WTC11 (cell line): Measurements from ENCODE around the gene PSMC6. TPM values are rescaled to one million over a fixed set of nuclear protein-coding genes. Genes with fewer than 3 reads are reported as not detected.
A peak's percentile ranks its signal among the peaks of the same experiment; 100 is the strongest.

Source experiments
- ATAC-seq: fragments of 200-7000 bp; cut with Tn5 transposase; 2 replicates; pipeline ENCODE4 v1.10.0; 2021; ENCODE audit warnings: mild to moderate bottlenecking, moderate library complexity
- CTCF ChIA-PET: fragments of 300-600 bp; sonication (Branson Sonifier 250); formaldehyde crosslinking; loops from one replicate; lab custom pipeline; 2021; ENCODE audit warnings: antibody characterized with exemption; lab: Charles Lee
- POLR2A ChIA-PET: fragments of 350-600 bp; sonication (Branson Sonifier 250); formaldehyde crosslinking; loops from one replicate; lab custom pipeline; 2021; ENCODE audit warnings: antibody characterized with exemption; lab: Charles Lee
- DNase-seq: peaks from one replicate; pipeline ENCODE4 v3.0.0; 2021; ENCODE audit warnings: low spot score
- H3K27ac Mint-ChIP-seq: 2 replicates; pipeline ENCODE4 v1.8.0; 2021; ENCODE audit warnings: mixed read lengths
- H3K27me3 Mint-ChIP-seq: 2 replicates; pipeline ENCODE4 v1.8.0; 2021; ENCODE audit warnings: low read depth, mild to moderate bottlenecking, moderate library complexity, mixed read lengths
- H3K36me3 Mint-ChIP-seq: 2 replicates; pipeline ENCODE4 v1.8.0; 2021; ENCODE audit warnings: mixed read lengths
- H3K4me1 Mint-ChIP-seq: 2 replicates; pipeline ENCODE4 v1.8.0; 2022; ENCODE audit warnings: mixed read lengths
- H3K4me3 Mint-ChIP-seq: 2 replicates; pipeline ENCODE4 v1.8.0; 2021; ENCODE audit warnings: mild to moderate bottlenecking, moderate library complexity, mixed read lengths
- H3K9me3 Mint-ChIP-seq: 2 replicates; pipeline ENCODE4 v1.8.0; 2021; ENCODE audit warnings: mixed read lengths
- CBFB ChIP-seq: sonication (generic); formaldehyde crosslinking; IDR thresholded peaks from 2 replicates; pipeline ENCODE4 v1.8.1; 2022; ENCODE audit warnings: mild to moderate bottlenecking, low read depth, missing genetic modification reagents
- CDX4 ChIP-seq: fragments of 250-450 bp; sonication (Bioruptor Pico); IDR thresholded peaks from 2 replicates; pipeline ENCODE4 v1.9.0; 2021; ENCODE audit warnings: moderate library complexity, mild to moderate bottlenecking, inconsistent platforms, borderline replicate concordance
- CREM ChIP-seq: sonication (generic); formaldehyde crosslinking; IDR thresholded peaks from 2 replicates; pipeline ENCODE4 v1.8.1; 2022; ENCODE audit warnings: mild to moderate bottlenecking, missing genetic modification reagents, moderate library complexity
- ELF4 ChIP-seq: sonication (generic); formaldehyde crosslinking; IDR thresholded peaks from 2 replicates; pipeline ENCODE4 v1.8.1; 2022; ENCODE audit warnings: low read depth, mild to moderate bottlenecking, moderate library complexity, missing genetic modification reagents
- FOXP1 ChIP-seq: sonication (generic); formaldehyde crosslinking; IDR thresholded peaks from 2 replicates; pipeline ENCODE4 v1.8.0; 2022; ENCODE audit warnings: missing genetic modification reagents, mild to moderate bottlenecking, moderate library complexity, borderline replicate concordance
- GABPB1 ChIP-seq: sonication (generic); formaldehyde crosslinking; IDR thresholded peaks from 2 replicates; pipeline ENCODE4 v1.8.1; 2023; ENCODE audit warnings: mild to moderate bottlenecking, missing genetic modification reagents
- HMGA2 ChIP-seq: fragments of 250-450 bp; sonication (Bioruptor Pico); IDR thresholded peaks from 2 replicates; pipeline ENCODE4 v1.4.0; 2021; ENCODE audit warnings: mild to moderate bottlenecking, moderate library complexity
- HMGXB4 ChIP-seq: sonication (generic); formaldehyde crosslinking; IDR thresholded peaks from 2 replicates; pipeline ENCODE4 v1.8.1; 2023; ENCODE audit warnings: mild to moderate bottlenecking, moderate library complexity, missing genetic modification reagents
- JUN ChIP-seq: sonication (generic); formaldehyde crosslinking; IDR thresholded peaks from 2 replicates; pipeline ENCODE4 v1.8.0; 2023; ENCODE audit warnings: mild to moderate bottlenecking, missing genetic modification reagents
- KAT7 ChIP-seq: sonication (generic); formaldehyde crosslinking; IDR thresholded peaks from 2 replicates; pipeline ENCODE4 v1.8.1; 2023; ENCODE audit warnings: missing genetic modification reagents, mild to moderate bottlenecking, borderline replicate concordance
- NFE2L1 ChIP-seq: sonication (generic); formaldehyde crosslinking; IDR thresholded peaks from 2 replicates; pipeline ENCODE4 v1.8.1; 2023; ENCODE audit warnings: missing genetic modification reagents
- NFYB ChIP-seq: sonication (generic); formaldehyde crosslinking; conservative IDR thresholded peaks from 2 replicates; pipeline ENCODE4 v1.8.0; 2022; ENCODE audit warnings: low read depth, missing genetic modification reagents
- SOX15 ChIP-seq: fragments of 250-450 bp; sonication (Bioruptor Pico); IDR thresholded peaks from 2 replicates; pipeline ENCODE4 v1.9.0; 2021; ENCODE audit warnings: mild to moderate bottlenecking
- SP1 ChIP-seq: sonication (generic); formaldehyde crosslinking; conservative IDR thresholded peaks from 2 replicates; pipeline ENCODE4 v1.8.1; 2022; ENCODE audit warnings: missing genetic modification reagents
- TEAD1 ChIP-seq: sonication (generic); formaldehyde crosslinking; IDR thresholded peaks from 2 replicates; pipeline ENCODE4 v1.8.0; 2022; ENCODE audit warnings: mild to moderate bottlenecking, missing genetic modification reagents
- TP53 ChIP-seq: sonication (generic); formaldehyde crosslinking; IDR thresholded peaks from 2 replicates; pipeline ENCODE4 v1.8.1; 2023; ENCODE audit warnings: mild to moderate bottlenecking, missing genetic modification reagents
- ZBTB21 ChIP-seq: sonication (generic); formaldehyde crosslinking; IDR thresholded peaks from 2 replicates; pipeline ENCODE4 v1.8.1; 2023; ENCODE audit warnings: mild to moderate bottlenecking, missing genetic modification reagents, borderline replicate concordance
- ZNF121 ChIP-seq: sonication (generic); formaldehyde crosslinking; IDR thresholded peaks from 2 replicates; pipeline ENCODE4 v1.8.0; 2023; ENCODE audit warnings: missing genetic modification reagents
- ZNF138 ChIP-seq: sonication (generic); formaldehyde crosslinking; conservative IDR thresholded peaks from 2 replicates; pipeline ENCODE4 v1.8.1; 2022; ENCODE audit warnings: mild to moderate bottlenecking, moderate library complexity, missing genetic modification reagents
- ZNF317 ChIP-seq: sonication (generic); formaldehyde crosslinking; IDR thresholded peaks from 2 replicates; pipeline ENCODE4 v1.8.1; 2023; ENCODE audit warnings: low read depth, mild to moderate bottlenecking, moderate library complexity, missing genetic modification reagents, borderline replicate concordance
- ZNF396 ChIP-seq: fragments of 250-450 bp; sonication (Bioruptor Pico); IDR thresholded peaks from 2 replicates; pipeline ENCODE4 v1.8.0; 2021; ENCODE audit warnings: mild to moderate bottlenecking, moderate library complexity, borderline replicate concordance
- ZNF671 ChIP-seq: fragments of 250-450 bp; sonication (Bioruptor Pico); IDR thresholded peaks from 2 replicates; pipeline ENCODE4 v1.8.0; 2021; ENCODE audit warnings: mild to moderate bottlenecking
- total RNA-seq: library from RNA; stranded (reverse); gene quantifications from 3 replicates; pipeline ENCODE4 v1.2.3, GENCODE V29; 2021
- TF ChIP-seq, protein P1 (sequence below): sonication (generic); formaldehyde crosslinking; IDR thresholded peaks from 2 replicates; pipeline ENCODE4 v1.8.0; 2022; ENCODE audit warnings: mild to moderate bottlenecking, missing genetic modification reagents
- TF ChIP-seq, protein P2 (sequence below): sonication (generic); formaldehyde crosslinking; IDR thresholded peaks from 2 replicates; pipeline ENCODE4 v1.8.1; 2023; ENCODE audit warnings: mild to moderate bottlenecking, missing genetic modification reagents
- TF ChIP-seq, protein P3 (sequence below): sonication (generic); formaldehyde crosslinking; IDR thresholded peaks from 2 replicates; pipeline ENCODE4 v1.8.0; 2022; ENCODE audit warnings: mild to moderate bottlenecking, missing genetic modification reagents
- TF ChIP-seq, protein P4 (sequence below): sonication (generic); formaldehyde crosslinking; IDR thresholded peaks from 2 replicates; pipeline ENCODE4 v1.8.0; 2023; ENCODE audit warnings: mild to moderate bottlenecking, missing genetic modification reagents
- TF ChIP-seq, protein P5 (sequence below): sonication (generic); formaldehyde crosslinking; IDR thresholded peaks from 2 replicates; pipeline ENCODE4 v1.8.1; 2022; ENCODE audit warnings: low read depth, missing genetic modification reagents, borderline replicate concordance

PSMC6 gene
- total RNA-seq, 1 experiment from 2014 or later: 96.4 TPM

GRCh38 chr14:52729925-52730708 lies 23.1 kb downstream of the PSMC6 start, which contains the start of gene STYX:
Gene STYX, plus strand, starts transcription at chr14:52730166. Its CDS starts 309 bp downstream, at chr14:52730475.
- Mint-ChIP-seq H3K27me3 (no peaks in the 10 kb centered on the region), H3K27ac (peak within 1 kb of the TSS; percentile 100), H3K4me3 (peak within 1 kb of the TSS; percentile 99), H3K4me1 (peaks cover 40% of the 10 kb centered on the region), H3K9me3 (peaks cover 5% of the 10 kb centered on the region), H3K36me3 (peaks cover 20% of the 10 kb centered on the region)
- ChIA-PET POLR2A (interaction anchor here (0.6 to 1.7 kb wide), 7 partner anchors 13 to 178 kb away, joined by 3 to 19 read pairs (median 5); partner anchors contain the start of genes ERO1A, GNPNAT1, GPR137C and TXNDC16), CTCF (interaction anchor here (0.5 to 1.9 kb wide), 5 partner anchors 47 to 1870 kb away, joined by 3 to 6 read pairs (median 3); no protein-coding TSS in a partner anchor)
- peak; percentile 95 for ATAC-seq
- DNase-seq: peak; percentile 100
- TF ChIP-seq HMGA2 (CRISPR knock-in tag) (no peak), CREM (0 out of 2 replicates have a peak, but pooled peaks have one; percentile 43), SOX15 (CRISPR knock-in tag) (no peak), NFE2L1 (CRISPR knock-in tag) (0 out of 2 replicates have a peak, but pooled peaks have one; percentile 19), HMGXB4 (CRISPR knock-in tag) (peak; percentile 59; the same call in 1 of the 2 replicates), JUN (CRISPR knock-in tag) (no peak), CDX4 (no peak), ZBTB21 (CRISPR knock-in tag) (peak; percentile 79), ZNF138 (CRISPR knock-in tag) (0 out of 2 replicates have a peak, but pooled peaks have one; percentile 23), CBFB (CRISPR knock-in tag) (peak; percentile 53; the same call in 1 of the 2 replicates), TP53 (CRISPR knock-in tag) (no peak), ELF4 (no peak), ZNF396 (CRISPR knock-in tag) (no peak), KAT7 (CRISPR knock-in tag) (0 out of 2 replicates have a peak, but pooled peaks have one; percentile 52), SP1 (CRISPR knock-in tag) (peak; percentile 96), FOXP1 (CRISPR knock-in tag) (peak; percentile 22; the same call in 1 of the 2 replicates), NFYB (peak; percentile 49), ZNF121 (no peak), TEAD1 (CRISPR knock-in tag) (peak; percentile 7; the same call in 1 of the 2 replicates), ZNF317 (no peak), ZNF671 (CRISPR knock-in tag) (no peak), GABPB1 (0 out of 2 replicates have a peak, but pooled peaks have one; percentile 31)
- TF ChIP-seq, protein P1, sequence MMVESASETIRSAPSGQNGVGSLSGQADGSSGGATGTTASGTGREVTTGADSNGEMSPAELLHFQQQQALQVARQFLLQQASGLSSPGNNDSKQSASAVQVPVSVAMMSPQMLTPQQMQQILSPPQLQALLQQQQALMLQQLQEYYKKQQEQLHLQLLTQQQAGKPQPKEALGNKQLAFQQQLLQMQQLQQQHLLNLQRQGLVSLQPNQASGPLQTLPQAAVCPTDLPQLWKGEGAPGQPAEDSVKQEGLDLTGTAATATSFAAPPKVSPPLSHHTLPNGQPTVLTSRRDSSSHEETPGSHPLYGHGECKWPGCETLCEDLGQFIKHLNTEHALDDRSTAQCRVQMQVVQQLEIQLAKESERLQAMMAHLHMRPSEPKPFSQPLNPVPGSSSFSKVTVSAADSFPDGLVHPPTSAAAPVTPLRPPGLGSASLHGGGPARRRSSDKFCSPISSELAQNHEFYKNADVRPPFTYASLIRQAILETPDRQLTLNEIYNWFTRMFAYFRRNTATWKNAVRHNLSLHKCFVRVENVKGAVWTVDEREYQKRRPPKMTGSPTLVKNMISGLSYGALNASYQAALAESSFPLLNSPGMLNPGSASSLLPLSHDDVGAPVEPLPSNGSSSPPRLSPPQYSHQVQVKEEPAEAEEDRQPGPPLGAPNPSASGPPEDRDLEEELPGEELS (CRISPR knock-in tag): peak; percentile 70; the same call in 1 of the 2 replicates
- TF ChIP-seq, protein P2, sequence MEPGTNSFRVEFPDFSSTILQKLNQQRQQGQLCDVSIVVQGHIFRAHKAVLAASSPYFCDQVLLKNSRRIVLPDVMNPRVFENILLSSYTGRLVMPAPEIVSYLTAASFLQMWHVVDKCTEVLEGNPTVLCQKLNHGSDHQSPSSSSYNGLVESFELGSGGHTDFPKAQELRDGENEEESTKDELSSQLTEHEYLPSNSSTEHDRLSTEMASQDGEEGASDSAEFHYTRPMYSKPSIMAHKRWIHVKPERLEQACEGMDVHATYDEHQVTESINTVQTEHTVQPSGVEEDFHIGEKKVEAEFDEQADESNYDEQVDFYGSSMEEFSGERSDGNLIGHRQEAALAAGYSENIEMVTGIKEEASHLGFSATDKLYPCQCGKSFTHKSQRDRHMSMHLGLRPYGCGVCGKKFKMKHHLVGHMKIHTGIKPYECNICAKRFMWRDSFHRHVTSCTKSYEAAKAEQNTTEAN (CRISPR knock-in tag): no peak
- TF ChIP-seq, protein P3, sequence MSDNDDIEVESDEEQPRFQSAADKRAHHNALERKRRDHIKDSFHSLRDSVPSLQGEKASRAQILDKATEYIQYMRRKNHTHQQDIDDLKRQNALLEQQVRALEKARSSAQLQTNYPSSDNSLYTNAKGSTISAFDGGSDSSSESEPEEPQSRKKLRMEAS (CRISPR knock-in tag): no peak
- TF ChIP-seq, protein P4, sequence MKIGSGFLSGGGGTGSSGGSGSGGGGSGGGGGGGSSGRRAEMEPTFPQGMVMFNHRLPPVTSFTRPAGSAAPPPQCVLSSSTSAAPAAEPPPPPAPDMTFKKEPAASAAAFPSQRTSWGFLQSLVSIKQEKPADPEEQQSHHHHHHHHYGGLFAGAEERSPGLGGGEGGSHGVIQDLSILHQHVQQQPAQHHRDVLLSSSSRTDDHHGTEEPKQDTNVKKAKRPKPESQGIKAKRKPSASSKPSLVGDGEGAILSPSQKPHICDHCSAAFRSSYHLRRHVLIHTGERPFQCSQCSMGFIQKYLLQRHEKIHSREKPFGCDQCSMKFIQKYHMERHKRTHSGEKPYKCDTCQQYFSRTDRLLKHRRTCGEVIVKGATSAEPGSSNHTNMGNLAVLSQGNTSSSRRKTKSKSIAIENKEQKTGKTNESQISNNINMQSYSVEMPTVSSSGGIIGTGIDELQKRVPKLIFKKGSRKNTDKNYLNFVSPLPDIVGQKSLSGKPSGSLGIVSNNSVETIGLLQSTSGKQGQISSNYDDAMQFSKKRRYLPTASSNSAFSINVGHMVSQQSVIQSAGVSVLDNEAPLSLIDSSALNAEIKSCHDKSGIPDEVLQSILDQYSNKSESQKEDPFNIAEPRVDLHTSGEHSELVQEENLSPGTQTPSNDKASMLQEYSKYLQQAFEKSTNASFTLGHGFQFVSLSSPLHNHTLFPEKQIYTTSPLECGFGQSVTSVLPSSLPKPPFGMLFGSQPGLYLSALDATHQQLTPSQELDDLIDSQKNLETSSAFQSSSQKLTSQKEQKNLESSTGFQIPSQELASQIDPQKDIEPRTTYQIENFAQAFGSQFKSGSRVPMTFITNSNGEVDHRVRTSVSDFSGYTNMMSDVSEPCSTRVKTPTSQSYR (CRISPR knock-in tag): 0 out of 2 replicates have a peak, but pooled peaks have one; percentile 33
- TF ChIP-seq, protein P5, sequence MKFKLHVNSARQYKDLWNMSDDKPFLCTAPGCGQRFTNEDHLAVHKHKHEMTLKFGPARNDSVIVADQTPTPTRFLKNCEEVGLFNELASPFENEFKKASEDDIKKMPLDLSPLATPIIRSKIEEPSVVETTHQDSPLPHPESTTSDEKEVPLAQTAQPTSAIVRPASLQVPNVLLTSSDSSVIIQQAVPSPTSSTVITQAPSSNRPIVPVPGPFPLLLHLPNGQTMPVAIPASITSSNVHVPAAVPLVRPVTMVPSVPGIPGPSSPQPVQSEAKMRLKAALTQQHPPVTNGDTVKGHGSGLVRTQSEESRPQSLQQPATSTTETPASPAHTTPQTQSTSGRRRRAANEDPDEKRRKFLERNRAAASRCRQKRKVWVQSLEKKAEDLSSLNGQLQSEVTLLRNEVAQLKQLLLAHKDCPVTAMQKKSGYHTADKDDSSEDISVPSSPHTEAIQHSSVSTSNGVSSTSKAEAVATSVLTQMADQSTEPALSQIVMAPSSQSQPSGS: no peak
